ENCODE results near the gene ZNF740. TPM values are rescaled to one million over a fixed set of nuclear protein-coding genes. Genes with fewer than 3 reads are reported as not detected.

Gene ZNF740
- total and polyA plus RNA-seq, 2 donors from 2014 or later: 11.1 to 58.3 TPM

GRCh38 chr12:53180931-53181645, 566 bp downstream of the ZNF740 start:
- peak in 4 of 5 donors; percentile 88 to 95 (median 92) for DNase-seq

GRCh38 chr12:53181935-53182334, 1.4 kb downstream of the ZNF740 start:
- intact Hi-C loops (cut with DNase I): no loop called here
- no peak for TF ChIP-seq CTCF (IDR thresholded peaks at IDR 0.05; ENCODE audit: borderline replicate concordance, extremely low read depth, insufficient read depth)
- Histone ChIP-seq H3K27me3 (ENCODE audit: control insufficient read depth, insufficient read depth, low read length) (no peaks in the 10 kb centered on the region), H3K27ac (ENCODE audit: low read depth in 2 of 2, low read length in 2 of 2) (no peak overlapping the region), H3K4me3 (ENCODE audit: low read length in 3 of 3) (peak overlapping the region; percentile 54 to 85 (median 66)), H3K9ac (ENCODE audit: low read length in 3 of 3) (peak overlapping the region in 1 of 3 donors; percentile 60), H3K4me1 (ENCODE audit: control insufficient read depth in 2 of 3, insufficient read depth in 2 of 3, low read depth in 1 of 3, low read length in 3 of 3) (peaks cover 11 to 26% (median 24%) of the 10 kb centered on the region in 3 donors), H3K9me3 (ENCODE audit: control insufficient read depth in 2 of 3, insufficient read depth in 1 of 3, low read length in 3 of 3) (no peaks in the 10 kb centered on the region), H3K36me3 (ENCODE audit: control insufficient read depth in 2 of 3, insufficient read depth in 3 of 3, low read length in 3 of 3) (peaks cover 22 to 47% (median 28%) of the 10 kb centered on the region in 3 donors)
- DNase-seq: no peak
- FAIRE-seq: no peak

More at GRCh38 chr12:53180931-53181645, 566 bp downstream of the ZNF740 start:
- Histone ChIP-seq H3K4me3 (ENCODE audit: low read length in 3 of 3) (peak overlapping the region; percentile 54 to 85 (median 66)), H3K27me3 (ENCODE audit: control insufficient read depth, insufficient read depth, low read length) (no peaks in the 10 kb centered on the region), H3K9ac (ENCODE audit: low read length in 3 of 3) (peak overlapping the region; percentile 5 to 66 (median 60)), H3K36me3 (ENCODE audit: control insufficient read depth in 2 of 3, insufficient read depth in 3 of 3, low read length in 3 of 3) (peaks cover 18 to 39% (median 21%) of the 10 kb centered on the region in 3 donors), H3K9me3 (ENCODE audit: control insufficient read depth in 2 of 3, insufficient read depth in 1 of 3, low read length in 3 of 3) (no peaks in the 10 kb centered on the region), H3K27ac (ENCODE audit: low read depth in 2 of 2, low read length in 2 of 2) (peak overlapping the region; percentile 92 to 94), H3K4me1 (ENCODE audit: control insufficient read depth in 2 of 3, insufficient read depth in 2 of 3, low read depth in 1 of 3, low read length in 3 of 3) (peaks cover 11 to 26% (median 24%) of the 10 kb centered on the region in 3 donors)
- intact Hi-C loops (cut with DNase I): no loop called here
- FAIRE-seq: no peak
- peak; percentile 3 for TF ChIP-seq CTCF (IDR thresholded peaks at IDR 0.05; ENCODE audit: borderline replicate concordance, extremely low read depth, insufficient read depth)

GRCh38 chr12:53182903-53183302, 2.4 kb downstream of the ZNF740 start:
- intact Hi-C loops (cut with DNase I): no loop called here
- H3K4me1 ChIP-seq (ENCODE audit: control insufficient read depth in 2 of 3, insufficient read depth in 2 of 3, low read depth in 1 of 3, low read length in 3 of 3): peaks cover 11 to 26% (median 24%) of the 10 kb centered on the region in 3 donors
- FAIRE-seq (no peak), DNase-seq (no peak)
- H3K27me3 ChIP-seq (ENCODE audit: control insufficient read depth, insufficient read depth, low read length): no peaks in the 10 kb centered on the region
- H3K4me3 ChIP-seq (ENCODE audit: low read length in 3 of 3): peak overlapping the region in 2 of 3 donors; percentile 39 to 85
- TF ChIP-seq CTCF (IDR thresholded peaks at IDR 0.05; ENCODE audit: borderline replicate concordance, extremely low read depth, insufficient read depth): no peak
- no peak overlapping the region for H3K27ac ChIP-seq (ENCODE audit: low read depth in 2 of 2, low read length in 2 of 2)
- no peak overlapping the region for H3K9ac ChIP-seq (ENCODE audit: low read length in 3 of 3)
- no peaks in the 10 kb centered on the region for H3K9me3 ChIP-seq (ENCODE audit: control insufficient read depth in 2 of 3, insufficient read depth in 1 of 3, low read length in 3 of 3)
- H3K36me3 ChIP-seq (ENCODE audit: control insufficient read depth in 2 of 3, insufficient read depth in 3 of 3, low read length in 3 of 3): peaks cover 25 to 57% (median 36%) of the 10 kb centered on the region in 3 donors
